Mesenchymal stem cell (in vitro differentiated cells and primary cell): ENCODE data around the gene MMP2.
A peak's percentile ranks its signal among the peaks of the same experiment; 100 is the strongest.

Experiments
- DNase-seq: peaks from one replicate; pipeline ENCODE4 v3.0.0-alpha.2; 2013
- H2AFZ ChIP-seq: one replicate; pipeline ENCODE4 v1.6.1; 2013; ENCODE audit warnings: low read depth, mild to moderate bottlenecking, control low read depth, inconsistent platforms, low read length, moderate library complexity
- H2AK5ac ChIP-seq: 2 replicates; pipeline ENCODE4 v1.6.1; 2013; ENCODE audit warnings: low read length, moderate library complexity, mild to moderate bottlenecking, inconsistent platforms; ENCODE audit not compliant: severe bottlenecking
- H2BK120ac ChIP-seq: one replicate; pipeline ENCODE4 v1.6.1; 2013; ENCODE audit warnings: low read depth, mild to moderate bottlenecking, inconsistent platforms, low read length, moderate library complexity
- H2BK12ac ChIP-seq, 2 experiments: one replicate each; pipeline ENCODE4 v1.6.1; 2013; ENCODE audit warnings: inconsistent platforms in 2 of 2, low read length in 2 of 2, mild to moderate bottlenecking in 2 of 2, moderate library complexity in 2 of 2, control low read depth in 1 of 2
- H2BK15ac ChIP-seq: one replicate; pipeline ENCODE4 v1.6.1; 2013; ENCODE audit warnings: mild to moderate bottlenecking, low read depth, inconsistent platforms; ENCODE audit not compliant: poor library complexity, severe bottlenecking
- H2BK5ac ChIP-seq: 2 replicates; pipeline ENCODE4 v1.6.1; 2013; ENCODE audit warnings: low read depth, mild to moderate bottlenecking, low read length, control low read depth, inconsistent platforms; ENCODE audit not compliant: poor library complexity, severe bottlenecking
- H3K14ac ChIP-seq, 2 experiments: one replicate each; pipeline ENCODE4 v1.6.1; 2013; ENCODE audit warnings: inconsistent platforms in 2 of 2, low read length in 2 of 2, control low read depth in 1 of 2, mild to moderate bottlenecking in 1 of 2, moderate library complexity in 1 of 2
- H3K18ac ChIP-seq, 2 experiments: one replicate each; pipeline ENCODE4 v1.6.1; 2013; ENCODE audit warnings: inconsistent platforms in 2 of 2, low read length in 2 of 2, control low read depth in 1 of 2, low read depth in 1 of 2, mild to moderate bottlenecking in 1 of 2
- H3K23ac ChIP-seq, 2 experiments: one replicate each; pipeline ENCODE4 v1.6.1; 2013; ENCODE audit warnings: inconsistent platforms in 2 of 2, low read length in 2 of 2, mild to moderate bottlenecking in 2 of 2, moderate library complexity in 2 of 2, control low read depth in 1 of 2
- H3K27ac ChIP-seq: 2 replicates; pipeline ENCODE4 v1.5.1; 2013; ENCODE audit warnings: mild to moderate bottlenecking, moderate library complexity, low read length, control low read depth, inconsistent platforms; ENCODE audit not compliant: poor library complexity, severe bottlenecking
- H3K27me3 ChIP-seq, 2 experiments: 2 replicates each; pipeline versions ENCODE4 v1.6.1 to v1.7.0; 2013; ENCODE audit warnings: low read length in 2 of 2, mild to moderate bottlenecking in 2 of 2, moderate library complexity in 2 of 2, control low read depth in 1 of 2, inconsistent platforms in 1 of 2; ENCODE audit not compliant: control insufficient read depth in 1 of 2, insufficient read depth in 1 of 2
- H3K36me3 ChIP-seq, 2 experiments: 2 replicates each; pipeline versions ENCODE4 v1.6.1 to v1.7.0; 2013; ENCODE audit warnings: low read length in 2 of 2, control low read depth in 1 of 2, inconsistent platforms in 1 of 2, low read depth in 1 of 2, mild to moderate bottlenecking in 1 of 2; ENCODE audit not compliant: insufficient read depth in 2 of 2, control insufficient read depth in 1 of 2
- H3K4ac ChIP-seq, 2 experiments: one replicate each; pipeline ENCODE4 v1.6.1; 2013; ENCODE audit warnings: inconsistent platforms in 2 of 2, low read length in 2 of 2, mild to moderate bottlenecking in 2 of 2, moderate library complexity in 2 of 2, control low read depth in 1 of 2, low read depth in 1 of 2
- H3K4me1 ChIP-seq: 2 replicates; pipeline ENCODE4 v1.6.1; 2013; ENCODE audit warnings: low read depth, low read length, control low read depth; ENCODE audit not compliant: control insufficient read depth, insufficient read depth
- H3K4me2 ChIP-seq: 2 replicates; pipeline ENCODE4 v1.6.1; 2013; ENCODE audit warnings: low read length, mild to moderate bottlenecking, inconsistent platforms; ENCODE audit not compliant: poor library complexity, severe bottlenecking
- H3K4me3 ChIP-seq, 2 experiments: 2 replicates each; pipeline versions ENCODE4 v1.5.1 to v1.7.0; 2013; ENCODE audit warnings: low read length in 2 of 2, mild to moderate bottlenecking in 2 of 2, control low read depth in 1 of 2, low read depth in 1 of 2; ENCODE audit not compliant: insufficient read depth in 1 of 2
- H3K79me1 ChIP-seq: replicated peaks from 2 replicates; pipeline ENCODE4 v1.6.1; 2013; ENCODE audit warnings: mild to moderate bottlenecking, control low read depth, low read length, inconsistent platforms; ENCODE audit not compliant: poor library complexity, severe bottlenecking
- H3K9ac ChIP-seq: 2 replicates; pipeline ENCODE4 v1.7.0; 2013; ENCODE audit warnings: mild to moderate bottlenecking, low read length, moderate library complexity
- H3K9me3 ChIP-seq: 2 replicates; pipeline ENCODE4 v1.7.0; 2013; ENCODE audit warnings: mild to moderate bottlenecking, low read length; ENCODE audit not compliant: control insufficient read depth
- H4K8ac ChIP-seq: one replicate; pipeline ENCODE4 v1.6.1; 2013; ENCODE audit warnings: inconsistent platforms, mild to moderate bottlenecking, low read length, moderate library complexity
- H4K91ac ChIP-seq: one replicate; pipeline ENCODE4 v1.6.1; 2013; ENCODE audit warnings: mild to moderate bottlenecking, low read length, inconsistent platforms
- WGBS: methylation state at CpG from one replicate; pipeline ENCODE4 v1.1.7; 2013; ENCODE audit warnings: mixed read lengths; 5-methylcytosine and 5-hydroxymethylcytosine counted together

Gene MMP2

GRCh38 chr16:55476625-55477533 is 2.1 kb upstream of the MMP2 start:
- Histone ChIP-seq H2AFZ (no peak overlapping the region), H3K27me3 (no peaks in the 10 kb centered on the region), H3K27ac (no peak overlapping the region), H4K91ac (peak overlapping the region; percentile 76), H3K18ac (peak overlapping the region in 1 of 2 experiments; percentile 0), H3K4ac (peak overlapping the region in 1 of 2 experiments; percentile 20), H3K36me3 (peaks cover 0 to 13% of the 10 kb centered on the region in 2 experiments), H2BK5ac (no peak overlapping the region), H3K4me3 (peak overlapping the region in 1 of 2 experiments; percentile 77), H3K4me2 (no peak overlapping the region), H4K8ac (no peak overlapping the region), H3K14ac (no peak overlapping the region), H3K4me1 (peaks cover 15% of the 10 kb centered on the region), H3K9ac (peak overlapping the region; percentile 87), H3K79me1 (peaks cover 6% of the 10 kb centered on the region), H3K23ac (no peak overlapping the region), H2BK120ac (no peak overlapping the region), H3K9me3 (no peaks in the 10 kb centered on the region), H2BK12ac (peak overlapping the region in 1 of 2 experiments; percentile 54), H2AK5ac (peak overlapping the region; percentile 33), H2BK15ac (peak overlapping the region; percentile 31)
- WGBS, result 86% methylated on average over 6 of the region's 6 CpGs
- no peak for DNase-seq

GRCh38 chr16:55477736-55478135 is 1.3 kb upstream of the MMP2 start:
- Histone ChIP-seq H2AFZ (no peak overlapping the region), H3K4me3 (peak overlapping the region in 1 of 2 experiments; percentile 77), H3K9me3 (no peaks in the 10 kb centered on the region), H2BK120ac (no peak overlapping the region), H3K27ac (no peak overlapping the region), H3K23ac (no peak overlapping the region), H3K4ac (peak overlapping the region in 1 of 2 experiments; percentile 57), H3K79me1 (peaks cover 9% of the 10 kb centered on the region), H3K27me3 (no peaks in the 10 kb centered on the region), H2BK15ac (no peak overlapping the region), H2AK5ac (peak overlapping the region; percentile 21), H3K4me1 (peaks cover 12% of the 10 kb centered on the region), H3K14ac (no peak overlapping the region), H3K18ac (no peak overlapping the region), H4K8ac (no peak overlapping the region), H4K91ac (no peak overlapping the region), H2BK5ac (no peak overlapping the region), H3K36me3 (peaks cover 3 to 22% of the 10 kb centered on the region in 2 experiments), H3K4me2 (no peak overlapping the region), H2BK12ac (peak overlapping the region in 1 of 2 experiments; percentile 45), H3K9ac (peak overlapping the region; percentile 87)
- no peak for DNase-seq
- 56% methylated on average over 3 of the region's 3 CpGs for WGBS

GRCh38 chr16:55479430-55480140 is 587 bp downstream of the MMP2 start:
- DNase-seq, result peak; percentile 43
- H3K18ac ChIP-seq, result peak overlapping the region; percentile 65 to 93
- H3K4me2 ChIP-seq, result peak overlapping the region; percentile 85
- peak overlapping the region; percentile 61 to 82 for H2BK12ac ChIP-seq
- H4K91ac ChIP-seq, result peak overlapping the region; percentile 94
- H3K36me3 ChIP-seq, result peaks cover 16 to 40% of the 10 kb centered on the region in 2 experiments
- H3K9ac ChIP-seq, result peak overlapping the region; percentile 99
- H3K27me3 ChIP-seq, result no peaks in the 10 kb centered on the region
- H3K23ac ChIP-seq, result peak overlapping the region in 1 of 2 experiments; percentile 95
- under 1% methylated on average over 38 of the region's 41 CpGs for WGBS
- peak overlapping the region; percentile 74 for H2BK120ac ChIP-seq
- H2BK15ac ChIP-seq, result peak overlapping the region; percentile 97
- peak overlapping the region in 1 of 2 experiments; percentile 98 for H3K14ac ChIP-seq
- H3K4ac ChIP-seq, result peak overlapping the region; percentile 62 to 65
- H2AK5ac ChIP-seq, result no peak overlapping the region
- H3K4me3 ChIP-seq, result peak overlapping the region; percentile 73 to 94
- H2AFZ ChIP-seq, result peak overlapping the region; percentile 54
- H3K9me3 ChIP-seq, result no peaks in the 10 kb centered on the region
- no peak overlapping the region for H2BK5ac ChIP-seq
- H4K8ac ChIP-seq, result peak overlapping the region; percentile 92
- peaks cover 14% of the 10 kb centered on the region for H3K79me1 ChIP-seq
- no peak overlapping the region for H3K27ac ChIP-seq
- H3K4me1 ChIP-seq, result peaks cover 14% of the 10 kb centered on the region
